ENCODE data around the gene REG1B. TPM values are rescaled to one million over a fixed set of nuclear protein-coding genes. Genes with fewer than 3 reads are reported as not detected.

REG1B gene
- total RNA-seq, 4 donors from 2014 or later, result not detected

- Histone ChIP-seq H3K4me3 (no peak overlapping the region), H3K27me3 (no peaks in the 10 kb centered on the region), H3K27ac (no peak overlapping the region), H3K36me3 (no peaks in the 10 kb centered on the region), H3K9me3 (no peaks in the 10 kb centered on the region), H3K4me1 (no peaks in the 10 kb centered on the region)
- DNase-seq, result no peak
- intact Hi-C loops (cut with DNase I; ENCODE audit: low total_unique reads), result no loop called here
- TF ChIP-seq CTCF (IDR thresholded peaks at IDR 0.05), result no peak
- no peak for TF ChIP-seq POLR2A (IDR thresholded peaks at IDR 0.05)
These were observed 1.5 kb downstream of the REG1B start for GRCh38 chr2:79086255-79086654.

GRCh38 chr2:79085382-79085781, 2.4 kb downstream of the REG1B start:
- Histone ChIP-seq H3K36me3 (no peaks in the 10 kb centered on the region), H3K27me3 (no peaks in the 10 kb centered on the region), H3K9me3 (no peaks in the 10 kb centered on the region), H3K27ac (no peak overlapping the region), H3K4me3 (no peak overlapping the region), H3K4me1 (no peaks in the 10 kb centered on the region)
- no peak for DNase-seq
- TF ChIP-seq POLR2A (IDR thresholded peaks at IDR 0.05), result no peak
- TF ChIP-seq CTCF (IDR thresholded peaks at IDR 0.05), result no peak
- intact Hi-C loops (cut with DNase I; ENCODE audit: low total_unique reads), result no loop called here

- Histone ChIP-seq H3K4me1 (no peaks in the 10 kb centered on the region), H3K9me3 (no peaks in the 10 kb centered on the region), H3K27me3 (no peaks in the 10 kb centered on the region), H3K27ac (no peak overlapping the region), H3K4me3 (no peak overlapping the region), H3K36me3 (no peaks in the 10 kb centered on the region)
- intact Hi-C loops (cut with DNase I; ENCODE audit: low total_unique reads), result no loop called here
- DNase-seq, result no peak
- TF ChIP-seq POLR2A (IDR thresholded peaks at IDR 0.05), result no peak
- no peak for TF ChIP-seq CTCF (IDR thresholded peaks at IDR 0.05)
These were observed 3.2 kb downstream of the REG1B start for GRCh38 chr2:79084495-79085135.

- intact Hi-C loops (cut with DNase I; ENCODE audit: low total_unique reads), result no loop called here
- no peak for TF ChIP-seq POLR2A (IDR thresholded peaks at IDR 0.05)
- TF ChIP-seq CTCF (IDR thresholded peaks at IDR 0.05), result no peak
- H3K27ac ChIP-seq, result no peak overlapping the region
- H3K4me3 ChIP-seq, result no peak overlapping the region
- no peaks in the 10 kb centered on the region for H3K27me3 ChIP-seq
- no peak for DNase-seq
- H3K4me1 ChIP-seq, result no peaks in the 10 kb centered on the region
- no peaks in the 10 kb centered on the region for H3K9me3 ChIP-seq
- no peaks in the 10 kb centered on the region for H3K36me3 ChIP-seq
These were observed 4.1 kb downstream of the REG1B start for GRCh38 chr2:79083597-79084251.

- no peak overlapping the region for H3K27ac ChIP-seq
- intact Hi-C loops (cut with DNase I; ENCODE audit: low total_unique reads), result no loop called here
- no peaks in the 10 kb centered on the region for H3K36me3 ChIP-seq
- H3K4me1 ChIP-seq, result no peaks in the 10 kb centered on the region
- H3K9me3 ChIP-seq, result no peaks in the 10 kb centered on the region
- H3K4me3 ChIP-seq, result no peak overlapping the region
- no peaks in the 10 kb centered on the region for H3K27me3 ChIP-seq
- DNase-seq, result no peak
- TF ChIP-seq CTCF (IDR thresholded peaks at IDR 0.05) (no peak), POLR2A (IDR thresholded peaks at IDR 0.05) (no peak)
These were observed 4.8 kb downstream of the REG1B start for GRCh38 chr2:79082987-79083386.
